Measurements from ENCODE around the gene NPTXR. TPM values are rescaled to one million over a fixed set of nuclear protein-coding genes. Genes with fewer than 3 reads are reported as not detected.
A peak's percentile ranks its signal among the peaks of the same experiment; 100 is the strongest.

The NPTXR gene
- total and polyA plus RNA-seq, 2 donors (not counting 3 experiments of a cell fraction or from before 2014, with no cell fraction given): 0.37 to 0.73 TPM

- no peaks in the 10 kb centered on the region for H3K27me3 ChIP-seq (ENCODE audit: control insufficient read depth in 2 of 2, insufficient read depth in 2 of 2, low read length in 2 of 2)
- intact Hi-C loops (cut with micrococcal nuclease) (no loop called here), dilution Hi-C loops (cut with MboI; ENCODE audit: extremely low pct_ligation_motif_present, low sequenced_read_pairs) (no loop called here)
- H3K4me3 ChIP-seq (replicated peaks in 1 of 3; ENCODE audit: insufficient read depth in 1 of 3, low read depth in 1 of 3, low read length in 3 of 3): peak overlapping the region in 1 of 3 experiments; percentile 72
- ChIA-PET CTCF (interaction anchor here (1.2 to 2.9 kb wide), 2 partner anchors 24 to 77 kb away, joined by 3 to 10 read pairs; no protein-coding TSS in a partner anchor), POLR2A (no interaction called here)
- peaks cover 0 to 3% of the 10 kb centered on the region in 2 experiments for H3K36me3 ChIP-seq (ENCODE audit: control insufficient read depth in 2 of 2, extremely low read depth in 1 of 2, insufficient read depth in 2 of 2, low read length in 2 of 2)
- TF ChIP-seq GATA2 (IDR thresholded peaks at IDR 0.05; ENCODE audit: insufficient read depth, insufficient read length, low read depth, low read length) (no peak), MYC (IDR thresholded peaks at IDR 0.05; ENCODE audit: low read depth, low read length) (no peak), JUN (IDR thresholded peaks at IDR 0.05; ENCODE audit: borderline replicate concordance, insufficient read depth, insufficient read length, low read depth) (no peak), EZH2 (IDR thresholded peaks at IDR 0.05; ENCODE audit: borderline replicate concordance, low read depth, low read length, severe bottlenecking) (no peak), POLR2A (IDR thresholded peaks at IDR 0.05; ENCODE audit: low read depth, low read length) (no peak), POLR2AphosphoS5 (IDR thresholded peaks at IDR 0.05; ENCODE audit: insufficient read depth, low read depth, low read length) (no peak), FOS (IDR thresholded peaks at IDR 0.05; ENCODE audit: borderline replicate concordance, insufficient read depth, low read length) (no peak)
- TF ChIP-seq, protein P1, sequence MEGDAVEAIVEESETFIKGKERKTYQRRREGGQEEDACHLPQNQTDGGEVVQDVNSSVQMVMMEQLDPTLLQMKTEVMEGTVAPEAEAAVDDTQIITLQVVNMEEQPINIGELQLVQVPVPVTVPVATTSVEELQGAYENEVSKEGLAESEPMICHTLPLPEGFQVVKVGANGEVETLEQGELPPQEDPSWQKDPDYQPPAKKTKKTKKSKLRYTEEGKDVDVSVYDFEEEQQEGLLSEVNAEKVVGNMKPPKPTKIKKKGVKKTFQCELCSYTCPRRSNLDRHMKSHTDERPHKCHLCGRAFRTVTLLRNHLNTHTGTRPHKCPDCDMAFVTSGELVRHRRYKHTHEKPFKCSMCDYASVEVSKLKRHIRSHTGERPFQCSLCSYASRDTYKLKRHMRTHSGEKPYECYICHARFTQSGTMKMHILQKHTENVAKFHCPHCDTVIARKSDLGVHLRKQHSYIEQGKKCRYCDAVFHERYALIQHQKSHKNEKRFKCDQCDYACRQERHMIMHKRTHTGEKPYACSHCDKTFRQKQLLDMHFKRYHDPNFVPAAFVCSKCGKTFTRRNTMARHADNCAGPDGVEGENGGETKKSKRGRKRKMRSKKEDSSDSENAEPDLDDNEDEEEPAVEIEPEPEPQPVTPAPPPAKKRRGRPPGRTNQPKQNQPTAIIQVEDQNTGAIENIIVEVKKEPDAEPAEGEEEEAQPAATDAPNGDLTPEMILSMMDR (IDR thresholded peaks at IDR 0.05; ENCODE audit: extremely low read depth in 1 of 2, insufficient read depth in 1 of 2, low read depth in 1 of 2, low read length in 2 of 2): no peak
- TF ChIP-seq, protein P2, sequence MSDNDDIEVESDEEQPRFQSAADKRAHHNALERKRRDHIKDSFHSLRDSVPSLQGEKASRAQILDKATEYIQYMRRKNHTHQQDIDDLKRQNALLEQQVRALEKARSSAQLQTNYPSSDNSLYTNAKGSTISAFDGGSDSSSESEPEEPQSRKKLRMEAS (IDR thresholded peaks at IDR 0.05; ENCODE audit: insufficient read depth, insufficient read length): no peak
- DNase-seq (ENCODE audit: low read depth, low spot score) (no peak), FAIRE-seq (no peak)
- no peaks in the 10 kb centered on the region for H4K20me1 ChIP-seq (replicated peaks; ENCODE audit: control insufficient read depth, extremely low read depth, insufficient read depth, low read length)
- H3K9me3 ChIP-seq (replicated peaks; ENCODE audit: control insufficient read depth, insufficient read depth, low read length): no peaks in the 10 kb centered on the region
- no peak overlapping the region for H3K27ac ChIP-seq (ENCODE audit: insufficient read depth, low read depth, low read length)
- H3K9ac ChIP-seq (replicated peaks; ENCODE audit: extremely low read depth, insufficient read depth, low read length): no peak overlapping the region
- H2AFZ ChIP-seq (ENCODE audit: low read depth, low read length): no peak overlapping the region
- H3K4me2 ChIP-seq (ENCODE audit: insufficient read depth, low read length): peak overlapping the region; percentile 83
- H3K4me1 ChIP-seq (ENCODE audit: control insufficient read depth, extremely low read depth, insufficient read depth, low read length): peaks cover 20% of the 10 kb centered on the region
- no peaks in the 10 kb centered on the region for H3K9me1 ChIP-seq (replicated peaks; ENCODE audit: control insufficient read depth, extremely low read depth, insufficient read depth, low read length)
- BruUV-seq (replicated peaks): no TSS peak
- no peaks in the 10 kb centered on the region for H3K79me2 ChIP-seq (ENCODE audit: control insufficient read depth, insufficient read depth, low read length)
These were observed 51.0 kb downstream of the NPTXR start for GRCh38 chr22:38792833-38793232.
